ENCODE measurements around the gene HADH. TPM values are rescaled to one million over a fixed set of nuclear protein-coding genes. Genes with fewer than 3 reads are reported as not detected.

Gene HADH
- total RNA-seq, 2 experiments from 2014 or later = 31.2 to 78.7 TPM

DNA sequence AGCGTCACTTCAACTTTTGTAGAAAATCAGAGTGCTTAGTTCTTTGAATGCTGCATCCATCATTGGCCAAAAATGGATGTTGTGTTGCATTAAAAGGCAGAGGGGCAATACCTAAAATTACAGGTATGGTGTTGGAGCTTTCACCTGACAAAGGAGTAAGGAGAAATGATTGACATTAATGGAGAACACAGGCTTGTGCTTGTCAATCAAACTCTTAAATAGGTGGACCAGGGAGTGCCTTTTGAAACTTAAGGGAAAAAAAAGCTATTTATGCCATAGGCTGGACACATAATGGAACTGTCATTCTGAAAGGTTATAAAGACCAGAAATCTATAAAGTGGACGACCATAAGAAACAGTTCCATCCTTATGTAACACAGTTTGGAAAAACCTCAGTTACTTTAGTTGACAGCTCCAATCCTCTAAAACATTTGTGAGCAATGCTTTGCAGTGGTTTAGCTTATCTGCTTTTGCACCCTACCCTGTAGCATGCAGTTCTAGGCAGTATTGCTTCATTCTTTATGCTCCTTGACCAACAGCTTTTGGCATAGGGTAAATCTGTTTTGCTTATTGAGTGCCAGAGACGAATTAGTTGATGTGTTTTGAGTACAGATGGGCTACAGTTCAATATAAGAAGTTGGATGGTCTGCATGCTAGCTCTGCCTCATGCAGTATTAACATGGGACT is 2.4 kb downstream of the HADH start:
- Histone ChIP-seq H3K4me2 (ENCODE audit: low read length) (peak overlapping the region; percentile 97), H3K36me3 (ENCODE audit: insufficient read depth, low read length) (peaks cover 24% of the 10 kb centered on the region), H3K9me3 (ENCODE audit: low read length) (no peaks in the 10 kb centered on the region), H3K27ac (ENCODE audit: low read depth, low read length, poor library complexity, severe bottlenecking) (peak overlapping the region; percentile 14), H4K20me1 (ENCODE audit: insufficient read depth, low read length) (peaks cover 46% of the 10 kb centered on the region), H3K79me2 (ENCODE audit: insufficient read depth, low read depth, low read length) (peaks cover 73% of the 10 kb centered on the region), H3K4me1 (ENCODE audit: insufficient read depth, low read length, poor library complexity, severe bottlenecking) (peaks cover 54% of the 10 kb centered on the region), H3K9me2 (ENCODE audit: insufficient read depth, low read length) (no peaks in the 10 kb centered on the region), H2AFZ (ENCODE audit: low read length) (no peak overlapping the region), H3K4me3 (ENCODE audit: low read depth, low read length, poor library complexity, severe bottlenecking) (peak overlapping the region; percentile 99)
- CTCF ChIA-PET (ENCODE audit: unreplicated experiment) = interaction anchor here (0.6 kb wide), 1 partner anchor 158 kb away, joined by 3 read pairs; no protein-coding TSS in a partner anchor
- no peak for TF ChIP-seq EZH2phosphoT487 (IDR thresholded peaks at IDR 0.05; ENCODE audit: borderline replicate concordance, low read depth, low read length)
- TF ChIP-seq CTCF (conservative IDR thresholded peaks at IDR 0.05; ENCODE audit: low read length) = no peak
- POLR2A ChIA-PET = interaction anchor here (0.6 to 2.7 kb wide), 13 partner anchors 8 to 690 kb away, joined by 3 to 10 read pairs (median 4); partner anchors contain the start of genes CYP2U1 and PAPSS1
- DNase-seq (ENCODE audit: low spot score) = peak; percentile 9
- intact Hi-C loops (cut with micrococcal nuclease; ENCODE audit: unreplicated experiment) = loop anchor here (2.0 kb wide), 2 partner anchors 175 to 271 kb away; partner anchors contain the start of gene PAPSS1
- BruUV-seq (replicated peaks) = no TSS peak

DNA sequence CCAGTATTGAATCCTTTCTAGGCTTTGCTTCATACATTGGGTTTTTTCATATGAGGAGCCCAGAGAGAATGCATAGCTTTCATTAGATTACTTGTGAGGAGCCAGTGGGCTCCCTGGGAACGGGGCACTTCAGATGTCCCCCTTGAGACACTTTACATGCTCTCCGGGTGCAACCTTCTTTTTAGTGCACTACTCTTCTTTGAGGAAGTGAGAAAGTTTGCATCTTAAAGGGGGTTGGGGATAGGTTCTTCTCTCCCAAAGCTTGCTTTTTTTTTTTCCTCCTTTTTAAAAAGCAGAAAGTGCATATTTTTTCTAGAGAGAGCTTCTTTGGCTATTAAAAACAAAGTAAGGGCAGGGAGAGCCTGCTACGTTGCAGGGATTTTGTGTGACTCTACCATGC is 4.3 kb downstream of the HADH start:
- BruUV-seq (replicated peaks) = no TSS peak
- ChIA-PET POLR2A (interaction anchor here (0.6 to 2.0 kb wide), 17 partner anchors 9 to 1727 kb away, joined by 3 to 7 read pairs (median 3); partner anchors contain the start of gene PAPSS1), CTCF (ENCODE audit: unreplicated experiment) (interaction anchor here (0.9 kb wide), 1 partner anchor 10 kb away, joined by 3 read pairs; no protein-coding TSS in a partner anchor)
- peaks cover 49% of the 10 kb centered on the region for H3K4me1 ChIP-seq (ENCODE audit: insufficient read depth, low read length, poor library complexity, severe bottlenecking)
- no peak overlapping the region for H2AFZ ChIP-seq (ENCODE audit: low read length)
- no peak for TF ChIP-seq CTCF (conservative IDR thresholded peaks at IDR 0.05; ENCODE audit: low read length)
- TF ChIP-seq EZH2phosphoT487 (IDR thresholded peaks at IDR 0.05; ENCODE audit: borderline replicate concordance, low read depth, low read length) = no peak
- H4K20me1 ChIP-seq (ENCODE audit: insufficient read depth, low read length) = peaks cover 46% of the 10 kb centered on the region
- intact Hi-C loops (cut with micrococcal nuclease; ENCODE audit: unreplicated experiment) = loop anchor here (1.0 to 2.0 kb wide), 2 partner anchors 62 to 173 kb away; no protein-coding TSS in a partner anchor
- no peaks in the 10 kb centered on the region for H3K9me2 ChIP-seq (ENCODE audit: insufficient read depth, low read length)
- peaks cover 42% of the 10 kb centered on the region for H3K36me3 ChIP-seq (ENCODE audit: insufficient read depth, low read length)
- H3K9me3 ChIP-seq (ENCODE audit: low read length) = no peaks in the 10 kb centered on the region
- peak overlapping the region; percentile 97 for H3K4me2 ChIP-seq (ENCODE audit: low read length)
- DNase-seq (ENCODE audit: low spot score) = peak; percentile 76
- H3K4me3 ChIP-seq (ENCODE audit: low read depth, low read length, poor library complexity, severe bottlenecking) = peak overlapping the region; percentile 99
- peak overlapping the region; percentile 53 for H3K27ac ChIP-seq (ENCODE audit: low read depth, low read length, poor library complexity, severe bottlenecking)
- H3K79me2 ChIP-seq (ENCODE audit: insufficient read depth, low read depth, low read length) = peaks cover 89% of the 10 kb centered on the region
